ENCODE results near the gene NEK7. TPM values are rescaled to one million over a fixed set of nuclear protein-coding genes. Genes with fewer than 3 reads are reported as not detected.

The NEK7 gene
- total and polyA plus RNA-seq, 9 of the 15 experiments (the other 6 are each of a cell fraction or from before 2014, with no cell fraction given) = 8.5 to 37.3 (median 27.7) TPM

GRCh38 chr1:198177546-198177945, 20.7 kb downstream of the NEK7 start:
- intact Hi-C loops (cut with micrococcal nuclease) = no loop called here

More at GRCh38 chr1:198177546-198177945, 20.7 kb downstream of the NEK7 start:
- Histone ChIP-seq H3K4me3 (no peak overlapping the region), H3K9ac (ENCODE audit: insufficient read depth in 1 of 2, low read depth in 2 of 2, low read length in 2 of 2) (no peak overlapping the region), H3K79me2 (ENCODE audit: control insufficient read depth, insufficient read depth, low read length) (peaks cover 91% of the 10 kb centered on the region), H3K27me3 (ENCODE audit: control insufficient read depth in 2 of 2, insufficient read depth in 2 of 2, low read length in 2 of 2) (no peaks in the 10 kb centered on the region), H4K20me1 (replicated peaks; ENCODE audit: control insufficient read depth, insufficient read depth, low read length) (peaks cover 5% of the 10 kb centered on the region; the same call in 1 of the 2 replicates), H3K9me1 (ENCODE audit: control insufficient read depth, insufficient read depth, low read length) (no peaks in the 10 kb centered on the region), H2AFZ (ENCODE audit: low read depth, low read length) (no peak overlapping the region), H3K36me3 (ENCODE audit: control insufficient read depth, insufficient read depth, low read length) (no peaks in the 10 kb centered on the region), H3K27ac (ENCODE audit: extremely low read depth, low read depth, low read length) (no peak overlapping the region), H3K4me1 (replicated peaks in 1 of 2; ENCODE audit: control insufficient read depth in 2 of 2, insufficient read depth in 2 of 2, low read length in 2 of 2) (no peaks in the 10 kb centered on the region; a peak in 1 of 5 replicates), H3K9me3 (replicated peaks; ENCODE audit: control insufficient read depth, insufficient read depth, low read depth, low read length) (no peaks in the 10 kb centered on the region), H3K4me2 (ENCODE audit: insufficient read depth, low read length) (no peak overlapping the region)
- in situ Hi-C loops (cut with MboI) = no loop called here
- CTCF ChIA-PET (ENCODE audit: low intra/inter-chr PET ratio) = no interaction called here
- DNase-seq (ENCODE audit: extremely low read depth in 1 of 4, low spot score in 3 of 4) = no peak
- BruUV-seq (replicated peaks) = no TSS peak
- no peak for TF ChIP-seq CBX8 (IDR thresholded peaks at IDR 0.05; ENCODE audit: borderline replicate concordance, extremely low read depth, low read depth, low read length, poor library complexity, severe bottlenecking)
- no peak for TF ChIP-seq NR2F6 (CRISPR knock-in tag; IDR thresholded peaks at IDR 0.05)
- no peak for TF ChIP-seq NEUROD1 (IDR thresholded peaks at IDR 0.05; ENCODE audit: borderline replicate concordance, low read depth, low read length, partially characterized antibody)
- no peak for TF ChIP-seq POLR2A (conservative IDR thresholded peaks at IDR 0.05)
- no peak for TF ChIP-seq ZBTB8A (IDR thresholded peaks at IDR 0.05; ENCODE audit: partially characterized antibody)
- no peak for TF ChIP-seq GABPA (tag; conservative IDR thresholded peaks at IDR 0.05; ENCODE audit: low read depth)
- TF ChIP-seq ZZZ3 (IDR thresholded peaks at IDR 0.05) = no peak
- TF ChIP-seq DIDO1 (tag; IDR thresholded peaks at IDR 0.05; ENCODE audit: low read depth) = no peak
- TF ChIP-seq ZKSCAN8 (CRISPR knock-in tag; IDR thresholded peaks at IDR 0.05) = no peak
- TF ChIP-seq, protein P1, sequence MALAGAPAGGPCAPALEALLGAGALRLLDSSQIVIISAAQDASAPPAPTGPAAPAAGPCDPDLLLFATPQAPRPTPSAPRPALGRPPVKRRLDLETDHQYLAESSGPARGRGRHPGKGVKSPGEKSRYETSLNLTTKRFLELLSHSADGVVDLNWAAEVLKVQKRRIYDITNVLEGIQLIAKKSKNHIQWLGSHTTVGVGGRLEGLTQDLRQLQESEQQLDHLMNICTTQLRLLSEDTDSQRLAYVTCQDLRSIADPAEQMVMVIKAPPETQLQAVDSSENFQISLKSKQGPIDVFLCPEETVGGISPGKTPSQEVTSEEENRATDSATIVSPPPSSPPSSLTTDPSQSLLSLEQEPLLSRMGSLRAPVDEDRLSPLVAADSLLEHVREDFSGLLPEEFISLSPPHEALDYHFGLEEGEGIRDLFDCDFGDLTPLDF (CRISPR knock-in tag; IDR thresholded peaks at IDR 0.05) = no peak
- TF ChIP-seq PCBP1 (IDR thresholded peaks at IDR 0.05; ENCODE audit: low read depth, low read length, poor library complexity, severe bottlenecking) = no peak
- TF ChIP-seq BMI1 (IDR thresholded peaks at IDR 0.05; ENCODE audit: low read length) = no peak
- TF ChIP-seq ZNF696 (CRISPR knock-in tag; conservative IDR thresholded peaks at IDR 0.05) = no peak
- TF ChIP-seq, protein P2, sequence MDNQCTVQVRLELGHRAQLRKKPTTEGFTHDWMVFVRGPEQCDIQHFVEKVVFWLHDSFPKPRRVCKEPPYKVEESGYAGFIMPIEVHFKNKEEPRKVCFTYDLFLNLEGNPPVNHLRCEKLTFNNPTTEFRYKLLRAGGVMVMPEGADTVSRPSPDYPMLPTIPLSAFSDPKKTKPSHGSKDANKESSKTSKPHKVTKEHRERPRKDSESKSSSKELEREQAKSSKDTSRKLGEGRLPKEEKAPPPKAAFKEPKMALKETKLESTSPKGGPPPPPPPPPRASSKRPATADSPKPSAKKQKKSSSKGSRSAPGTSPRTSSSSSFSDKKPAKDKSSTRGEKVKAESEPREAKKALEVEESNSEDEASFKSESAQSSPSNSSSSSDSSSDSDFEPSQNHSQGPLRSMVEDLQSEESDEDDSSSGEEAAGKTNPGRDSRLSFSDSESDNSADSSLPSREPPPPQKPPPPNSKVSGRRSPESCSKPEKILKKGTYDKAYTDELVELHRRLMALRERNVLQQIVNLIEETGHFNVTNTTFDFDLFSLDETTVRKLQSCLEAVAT (IDR thresholded peaks at IDR 0.05) = no peak
- no peak for TF ChIP-seq ZNF197 (CRISPR knock-in tag; IDR thresholded peaks at IDR 0.05; ENCODE audit: low read depth)
- no peak for TF ChIP-seq MTF1 (CRISPR knock-in tag; IDR thresholded peaks at IDR 0.05; ENCODE audit: borderline replicate concordance)
- TF ChIP-seq, protein P3, sequence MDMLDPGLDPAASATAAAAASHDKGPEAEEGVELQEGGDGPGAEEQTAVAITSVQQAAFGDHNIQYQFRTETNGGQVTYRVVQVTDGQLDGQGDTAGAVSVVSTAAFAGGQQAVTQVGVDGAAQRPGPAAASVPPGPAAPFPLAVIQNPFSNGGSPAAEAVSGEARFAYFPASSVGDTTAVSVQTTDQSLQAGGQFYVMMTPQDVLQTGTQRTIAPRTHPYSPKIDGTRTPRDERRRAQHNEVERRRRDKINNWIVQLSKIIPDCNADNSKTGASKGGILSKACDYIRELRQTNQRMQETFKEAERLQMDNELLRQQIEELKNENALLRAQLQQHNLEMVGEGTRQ (CRISPR knock-in tag; IDR thresholded peaks at IDR 0.05) = no peak
- no peak for TF ChIP-seq ZSCAN32 (CRISPR knock-in tag; IDR thresholded peaks at IDR 0.05)
- TF ChIP-seq CREB3L1 (IDR thresholded peaks at IDR 0.05; ENCODE audit: borderline replicate concordance, low read depth) = no peak
- no peak for TF ChIP-seq KLF10 (CRISPR knock-in tag; IDR thresholded peaks at IDR 0.05)
- no peak for FAIRE-seq
- ATAC-seq = no peak
- POLR2A ChIA-PET = no interaction called here
- whole genome bisulfite sequencing (ENCODE audit: insufficient coverage, low coverage, missing lambda C conversion rate) = 20% methylated on average over 2 of the region's 2 CpGs
